HL-60 (cell line): ENCODE data around the gene ANO10.

ENCODE experiments used
- GABPA ChIP-seq: IDR thresholded peaks from 2 replicates; pipeline ENCODE4 v1.6.1; 2012; ENCODE audit warnings: low read depth
- POLR2AphosphoS5 ChIP-seq: IDR thresholded peaks from 2 replicates; pipeline ENCODE4 v1.6.1; 2012; ENCODE audit warnings: low read depth
- TF ChIP-seq, protein P1 (sequence below): IDR thresholded peaks from one replicate; pipeline ENCODE4 v1.5.1; 2011; ENCODE audit warnings: low read length, control low read depth, inconsistent platforms; ENCODE audit not compliant: insufficient read depth
- TF ChIP-seq, protein P2 (sequence below): IDR thresholded peaks from 2 replicates; pipeline ENCODE4 v1.6.1; 2012; ENCODE audit warnings: low read depth; ENCODE audit not compliant: insufficient replicate concordance

DNA sequence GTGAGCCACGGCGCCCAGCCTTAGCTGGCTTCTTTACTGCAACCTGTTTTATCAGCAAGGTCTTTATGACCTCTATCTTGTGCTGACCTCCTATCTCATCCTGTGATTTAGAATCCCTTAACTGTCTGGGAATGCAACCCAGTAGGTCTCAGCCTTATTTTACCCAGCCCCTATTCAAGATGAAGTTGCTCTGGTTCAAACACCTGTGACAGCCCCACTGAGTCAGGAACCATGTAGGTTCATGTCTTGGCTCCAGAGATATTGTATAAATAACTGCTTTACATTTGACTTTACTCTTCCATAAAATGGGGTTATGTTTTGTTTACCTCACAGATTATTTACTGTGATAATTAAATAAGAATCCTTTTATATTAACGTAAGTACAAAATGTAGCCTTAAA lies 27.1 kb upstream of the ANO10 start:
- TF ChIP-seq, protein P1, sequence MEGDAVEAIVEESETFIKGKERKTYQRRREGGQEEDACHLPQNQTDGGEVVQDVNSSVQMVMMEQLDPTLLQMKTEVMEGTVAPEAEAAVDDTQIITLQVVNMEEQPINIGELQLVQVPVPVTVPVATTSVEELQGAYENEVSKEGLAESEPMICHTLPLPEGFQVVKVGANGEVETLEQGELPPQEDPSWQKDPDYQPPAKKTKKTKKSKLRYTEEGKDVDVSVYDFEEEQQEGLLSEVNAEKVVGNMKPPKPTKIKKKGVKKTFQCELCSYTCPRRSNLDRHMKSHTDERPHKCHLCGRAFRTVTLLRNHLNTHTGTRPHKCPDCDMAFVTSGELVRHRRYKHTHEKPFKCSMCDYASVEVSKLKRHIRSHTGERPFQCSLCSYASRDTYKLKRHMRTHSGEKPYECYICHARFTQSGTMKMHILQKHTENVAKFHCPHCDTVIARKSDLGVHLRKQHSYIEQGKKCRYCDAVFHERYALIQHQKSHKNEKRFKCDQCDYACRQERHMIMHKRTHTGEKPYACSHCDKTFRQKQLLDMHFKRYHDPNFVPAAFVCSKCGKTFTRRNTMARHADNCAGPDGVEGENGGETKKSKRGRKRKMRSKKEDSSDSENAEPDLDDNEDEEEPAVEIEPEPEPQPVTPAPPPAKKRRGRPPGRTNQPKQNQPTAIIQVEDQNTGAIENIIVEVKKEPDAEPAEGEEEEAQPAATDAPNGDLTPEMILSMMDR, result no peak
- TF ChIP-seq POLR2AphosphoS5 (no peak), GABPA (no peak)
- TF ChIP-seq, protein P2, sequence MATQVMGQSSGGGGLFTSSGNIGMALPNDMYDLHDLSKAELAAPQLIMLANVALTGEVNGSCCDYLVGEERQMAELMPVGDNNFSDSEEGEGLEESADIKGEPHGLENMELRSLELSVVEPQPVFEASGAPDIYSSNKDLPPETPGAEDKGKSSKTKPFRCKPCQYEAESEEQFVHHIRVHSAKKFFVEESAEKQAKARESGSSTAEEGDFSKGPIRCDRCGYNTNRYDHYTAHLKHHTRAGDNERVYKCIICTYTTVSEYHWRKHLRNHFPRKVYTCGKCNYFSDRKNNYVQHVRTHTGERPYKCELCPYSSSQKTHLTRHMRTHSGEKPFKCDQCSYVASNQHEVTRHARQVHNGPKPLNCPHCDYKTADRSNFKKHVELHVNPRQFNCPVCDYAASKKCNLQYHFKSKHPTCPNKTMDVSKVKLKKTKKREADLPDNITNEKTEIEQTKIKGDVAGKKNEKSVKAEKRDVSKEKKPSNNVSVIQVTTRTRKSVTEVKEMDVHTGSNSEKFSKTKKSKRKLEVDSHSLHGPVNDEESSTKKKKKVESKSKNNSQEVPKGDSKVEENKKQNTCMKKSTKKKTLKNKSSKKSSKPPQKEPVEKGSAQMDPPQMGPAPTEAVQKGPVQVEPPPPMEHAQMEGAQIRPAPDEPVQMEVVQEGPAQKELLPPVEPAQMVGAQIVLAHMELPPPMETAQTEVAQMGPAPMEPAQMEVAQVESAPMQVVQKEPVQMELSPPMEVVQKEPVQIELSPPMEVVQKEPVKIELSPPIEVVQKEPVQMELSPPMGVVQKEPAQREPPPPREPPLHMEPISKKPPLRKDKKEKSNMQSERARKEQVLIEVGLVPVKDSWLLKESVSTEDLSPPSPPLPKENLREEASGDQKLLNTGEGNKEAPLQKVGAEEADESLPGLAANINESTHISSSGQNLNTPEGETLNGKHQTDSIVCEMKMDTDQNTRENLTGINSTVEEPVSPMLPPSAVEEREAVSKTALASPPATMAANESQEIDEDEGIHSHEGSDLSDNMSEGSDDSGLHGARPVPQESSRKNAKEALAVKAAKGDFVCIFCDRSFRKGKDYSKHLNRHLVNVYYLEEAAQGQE, result no peak
